Measurements from ENCODE around the gene LRRC43. TPM values are rescaled to one million over a fixed set of nuclear protein-coding genes. Genes with fewer than 3 reads are reported as not detected.
A peak's percentile ranks its signal among the peaks of the same experiment; 100 is the strongest.

The LRRC43 gene
- total and polyA plus RNA-seq, 10 of the 15 experiments (the other 5 are each of a cell fraction or from before 2014, with no cell fraction given), result 0.23 TPM; not detected in 9

GRCh38 chr12:122206111-122206881 is 23.4 kb downstream of the LRRC43 start:
- 83% methylated on average over 26 of the region's 27 CpGs for WGBS (ENCODE audit: insufficient coverage, insufficient replicate concordance, low lambda C conversion rate, missing lambda C conversion rate)
- Histone ChIP-seq H3K79me2 (ENCODE audit: control insufficient read depth, insufficient read depth, low read length) (no peaks in the 10 kb centered on the region), H3K27me3 (replicated peaks in 1 of 2; ENCODE audit: control insufficient read depth in 2 of 2, insufficient read depth in 2 of 2, low read length in 1 of 2) (peaks cover 0 to 5% of the 10 kb centered on the region in 2 experiments; a peak in 3 of 4 replicates), H3K9me3 (replicated peaks; ENCODE audit: control insufficient read depth, insufficient read depth, low read length) (no peaks in the 10 kb centered on the region; the same call in 2 of the 3 replicates), H3K4me2 (ENCODE audit: control insufficient read depth, insufficient read depth) (no peak overlapping the region), H3K4me3 (no peak overlapping the region), H3K4me1 (ENCODE audit: control insufficient read depth, insufficient read depth, low read length) (no peaks in the 10 kb centered on the region), H2AFZ (ENCODE audit: control insufficient read depth, low read depth, low read length) (no peak overlapping the region), H4K20me1 (ENCODE audit: control insufficient read depth, insufficient read depth) (no peaks in the 10 kb centered on the region; the same call in 1 of the 2 replicates), H3K36me3 (ENCODE audit: control insufficient read depth in 2 of 2, insufficient read depth in 2 of 2, low read length in 1 of 2) (peaks cover 6 to 11% of the 10 kb centered on the region in 2 experiments; a peak in 3 of 4 replicates), H3K9ac (ENCODE audit: control insufficient read depth, insufficient read depth, low read length) (no peak overlapping the region), H3K27ac (ENCODE audit: control insufficient read depth, insufficient read depth) (no peak overlapping the region)
- TF ChIP-seq CHD1 (IDR thresholded peaks at IDR 0.05; ENCODE audit: low read depth, low read length) (no peak), POLR2AphosphoS5 (IDR thresholded peaks at IDR 0.05; ENCODE audit: low read length) (peak; percentile 31; the same call in 1 of the 2 replicates)
- ATAC-seq (no peak), DNase-seq (ENCODE audit: low read depth, low spot score) (no peak), FAIRE-seq (no peak)
- POLR2A ChIA-PET, result no interaction called here
- RAD21 ChIA-PET (ENCODE audit: unreplicated experiment), result no interaction called here
- intact Hi-C loops (cut with micrococcal nuclease; ENCODE audit: unreplicated experiment), result no loop called here
- CTCF ChIA-PET, result interaction anchor here (0.6 to 2.3 kb wide), 4 partner anchors 16 to 512 kb away, joined by 3 to 5 read pairs (median 3); no protein-coding TSS in a partner anchor
- no TSS peak for BruUV-seq (replicated peaks)
- in situ Hi-C loops (cut with MboI), result no loop called here
- SMC1A ChIA-PET (ENCODE audit: uncharacterized antibody, unreplicated experiment), result no interaction called here

GRCh38 chr12:122206976-122207375 is 24.1 kb downstream of the LRRC43 start:
- H3K9me3 ChIP-seq (replicated peaks; ENCODE audit: control insufficient read depth, insufficient read depth, low read length), result no peaks in the 10 kb centered on the region; the same call in 2 of the 3 replicates
- H3K9ac ChIP-seq (ENCODE audit: control insufficient read depth, insufficient read depth, low read length), result no peak overlapping the region
- no peak overlapping the region for H2AFZ ChIP-seq (ENCODE audit: control insufficient read depth, low read depth, low read length)
- DNase-seq (ENCODE audit: low read depth, low spot score) (no peak), ATAC-seq (no peak), FAIRE-seq (no peak)
- H3K27ac ChIP-seq (ENCODE audit: control insufficient read depth, insufficient read depth), result no peak overlapping the region
- H3K4me2 ChIP-seq (ENCODE audit: control insufficient read depth, insufficient read depth), result no peak overlapping the region
- RAD21 ChIA-PET (ENCODE audit: unreplicated experiment), result no interaction called here
- intact Hi-C loops (cut with micrococcal nuclease; ENCODE audit: unreplicated experiment), result no loop called here
- in situ Hi-C loops (cut with MboI), result no loop called here
- H4K20me1 ChIP-seq (ENCODE audit: control insufficient read depth, insufficient read depth), result no peaks in the 10 kb centered on the region; the same call in 1 of the 2 replicates
- POLR2A ChIA-PET, result no interaction called here
- no peak overlapping the region for H3K4me3 ChIP-seq
- CTCF ChIA-PET, result no interaction called here
- TF ChIP-seq HDGF (IDR thresholded peaks at IDR 0.05) (no peak), TBL1XR1 (IDR thresholded peaks at IDR 0.05; ENCODE audit: low read depth, low read length) (no peak), JUNB (IDR thresholded peaks at IDR 0.05) (no peak), NR2F1 (conservative IDR thresholded peaks at IDR 0.05) (no peak), SMAD5 (IDR thresholded peaks at IDR 0.05; ENCODE audit: low read depth) (no peak), MYB (IDR thresholded peaks at IDR 0.05; ENCODE audit: borderline replicate concordance, low read depth, low read length) (no peak), EGR1 (IDR thresholded peaks at IDR 0.05; ENCODE audit: borderline replicate concordance in 1 of 2, low read depth in 2 of 2, low read length in 2 of 2) (no peak)
- WGBS (ENCODE audit: insufficient coverage, insufficient replicate concordance, low lambda C conversion rate, missing lambda C conversion rate), result 88% methylated on average over 8 of the region's 8 CpGs
- no peaks in the 10 kb centered on the region for H3K4me1 ChIP-seq (ENCODE audit: control insufficient read depth, insufficient read depth, low read length)
- no TSS peak for BruUV-seq (replicated peaks)
- H3K27me3 ChIP-seq (replicated peaks in 1 of 2; ENCODE audit: control insufficient read depth in 2 of 2, insufficient read depth in 2 of 2, low read length in 1 of 2), result peaks cover 0 to 5% of the 10 kb centered on the region in 2 experiments; a peak in 3 of 4 replicates
- SMC1A ChIA-PET (ENCODE audit: uncharacterized antibody, unreplicated experiment), result no interaction called here
- H3K79me2 ChIP-seq (ENCODE audit: control insufficient read depth, insufficient read depth, low read length), result no peaks in the 10 kb centered on the region
- peaks cover 10 to 11% of the 10 kb centered on the region in 2 experiments; a peak in 3 of 4 replicates for H3K36me3 ChIP-seq (ENCODE audit: control insufficient read depth in 2 of 2, insufficient read depth in 2 of 2, low read length in 1 of 2)

Data from GM12878 (cell line).